ENCODE measurements around the gene RS1.

RS1 gene

DNA sequence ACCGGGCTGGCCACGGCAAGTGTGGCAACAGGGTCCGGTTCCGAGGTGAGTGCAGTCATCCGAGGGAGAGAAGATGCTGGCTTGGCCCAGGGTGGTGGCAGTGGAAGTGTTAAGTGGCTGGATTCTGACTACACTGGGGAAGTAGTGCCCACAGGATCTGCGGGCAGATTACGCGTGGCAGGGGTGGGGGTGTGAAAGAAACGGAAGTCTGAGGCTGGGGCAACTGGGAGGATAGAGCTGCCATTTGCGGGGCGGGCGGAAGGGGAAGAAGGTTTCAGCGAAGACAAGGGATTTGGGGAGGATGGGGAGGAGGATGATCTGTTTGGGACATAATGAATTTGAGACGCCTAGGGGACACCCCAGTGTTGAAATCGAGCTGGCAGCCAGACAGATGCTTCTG lies 5.3 kb downstream of the RS1 start:
- DNase-seq = no peak

DNA sequence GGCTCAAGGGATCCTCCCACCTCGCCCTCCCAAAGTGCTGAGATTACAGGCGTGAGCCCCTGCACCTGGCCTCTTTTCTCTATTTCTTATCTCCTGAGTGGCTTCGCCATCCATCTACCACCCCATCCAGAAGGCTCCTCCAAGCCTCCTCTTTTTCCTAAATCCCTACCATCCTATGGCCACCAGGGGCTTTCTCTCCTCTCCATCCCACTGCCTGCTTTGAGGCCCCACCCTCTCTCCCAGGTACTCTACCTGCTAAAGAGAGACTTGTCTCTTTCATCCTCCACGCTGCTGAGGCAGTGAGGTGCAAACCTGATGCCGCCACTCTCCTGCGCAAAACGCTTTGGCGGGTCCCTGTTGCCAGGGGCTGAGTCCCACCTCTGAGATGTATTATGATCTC lies 7.0 kb downstream of the RS1 start:
- DNase-seq = no peak

DNA sequence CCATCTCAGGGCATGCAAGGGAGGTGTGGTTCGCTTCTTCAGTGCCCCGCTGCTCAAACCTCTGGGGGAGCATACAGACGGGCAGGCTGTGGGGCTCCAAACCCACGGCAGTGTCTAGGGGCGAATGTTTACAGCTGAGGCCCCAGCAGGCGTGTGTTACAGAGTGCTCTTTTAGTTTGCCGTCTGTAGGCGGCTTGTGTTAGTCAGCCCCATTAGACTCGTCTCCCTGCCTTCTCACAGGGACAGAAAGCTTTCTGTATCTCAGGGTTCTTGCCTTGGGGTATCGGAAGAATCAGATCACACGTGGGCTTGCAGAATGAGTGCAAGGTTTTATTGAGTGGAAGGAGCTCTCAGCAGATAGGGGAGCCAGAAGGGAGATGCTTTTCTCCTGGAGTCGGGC lies 10.6 kb downstream of the RS1 start:
- no peak for DNase-seq

DNA sequence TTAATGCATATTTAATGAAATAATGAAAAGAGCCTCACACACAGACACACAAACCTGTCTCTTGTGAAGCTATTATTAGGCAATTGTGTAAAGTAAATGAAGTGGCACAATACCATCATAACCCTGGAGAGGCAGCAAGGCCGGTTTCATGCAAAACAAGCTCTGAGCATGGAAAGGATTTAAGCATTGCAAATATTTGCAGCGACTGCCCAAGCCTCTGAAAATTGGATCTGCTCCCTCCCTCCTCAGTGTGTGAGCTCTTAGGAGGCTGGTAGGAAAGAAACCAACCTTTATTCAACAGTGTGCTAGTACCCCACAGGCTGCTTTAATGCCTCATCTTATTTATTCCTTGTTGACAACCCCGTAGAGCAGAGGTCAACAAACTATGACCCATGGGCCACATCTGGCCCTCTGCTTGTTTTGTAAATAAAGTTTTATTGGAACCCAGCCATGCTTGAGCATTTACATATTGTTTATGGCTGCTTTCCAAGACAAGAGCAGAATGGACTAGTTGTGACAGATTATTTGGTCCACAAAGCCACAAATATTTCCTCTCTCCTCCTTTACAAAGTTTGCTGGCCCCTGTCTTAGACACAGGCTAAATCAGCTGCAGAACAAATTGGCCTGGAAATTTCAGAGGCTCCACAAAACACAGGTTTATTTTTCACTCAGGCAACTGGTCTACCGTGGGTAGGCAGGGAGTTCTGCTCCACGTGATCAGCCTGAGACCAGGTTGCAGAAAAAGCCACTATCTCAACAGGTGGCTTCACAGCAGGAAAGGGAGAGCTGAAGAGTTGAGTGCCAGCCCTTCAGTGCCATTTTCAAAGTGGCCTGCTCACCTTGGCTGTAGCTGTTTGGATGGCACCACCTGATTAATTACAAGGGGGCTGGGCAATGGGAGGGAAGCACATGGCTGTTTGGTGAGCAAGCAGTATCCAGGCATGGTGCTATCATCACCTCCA lies 16.8 kb downstream of the RS1 start:
- DNase-seq = no peak

DNA sequence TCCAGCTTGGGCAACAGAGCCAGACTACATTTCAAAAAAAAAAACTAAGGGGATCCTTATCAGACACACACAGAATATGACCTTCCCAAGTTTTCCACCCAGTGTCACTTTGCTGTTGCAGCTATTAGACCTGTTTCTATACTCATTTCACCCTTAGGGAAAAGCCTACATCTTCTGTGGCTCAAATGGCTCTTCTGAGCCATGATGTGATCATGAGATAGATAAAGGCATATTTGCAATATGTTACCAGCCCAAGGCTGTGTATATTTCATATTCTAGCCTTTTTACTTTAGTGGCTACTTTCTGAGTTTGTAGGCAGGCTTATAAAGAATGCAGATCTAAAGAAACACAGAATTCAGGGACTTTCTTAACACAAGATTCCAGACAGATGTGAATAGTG lies 19.3 kb downstream of the RS1 start:
- DNase-seq = no peak

DNA sequence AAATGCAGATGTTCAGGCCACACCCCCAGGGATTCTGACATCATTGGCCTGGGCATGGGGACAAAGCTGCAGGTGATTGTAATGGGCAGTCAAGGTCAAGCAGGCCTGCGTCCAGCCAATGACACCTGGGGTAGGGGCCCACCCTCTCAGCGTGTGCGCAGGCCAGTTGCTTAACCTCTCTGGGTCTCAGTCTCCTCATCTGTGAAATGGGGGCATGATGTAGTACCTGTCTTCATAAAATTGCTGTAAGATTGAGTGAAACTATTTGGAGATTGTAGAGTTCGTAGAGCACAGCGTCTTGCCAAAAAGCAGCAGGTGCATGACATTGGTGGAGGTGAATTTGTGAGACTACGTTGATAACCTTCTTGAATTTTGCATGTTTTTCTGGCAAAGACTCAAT lies 21.2 kb downstream of the RS1 start:
- DNase-seq = no peak

DNA sequence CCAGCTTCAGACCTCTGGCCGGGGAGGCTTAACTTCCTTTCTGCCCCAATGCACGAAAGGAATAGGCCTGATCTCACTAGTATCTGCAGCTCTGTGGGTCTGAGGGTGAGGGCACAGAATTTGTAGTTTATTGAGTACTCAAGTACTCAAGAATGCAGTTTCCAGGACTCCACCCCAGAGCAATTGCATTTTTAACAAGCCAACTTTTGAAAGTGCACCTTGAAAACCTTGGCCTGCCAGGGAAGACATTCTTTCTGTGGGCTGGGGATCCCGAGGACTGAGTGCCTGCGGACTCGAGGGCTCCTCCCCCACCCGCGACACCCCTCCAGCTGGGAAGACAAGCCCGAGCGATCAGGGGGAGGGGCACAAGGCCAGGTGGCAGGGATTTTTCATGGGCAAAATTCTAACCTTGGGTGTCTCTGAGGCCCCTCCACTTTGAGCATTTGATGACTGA lies 22.4 kb downstream of the RS1 start:
- DNase-seq = no peak

DNA sequence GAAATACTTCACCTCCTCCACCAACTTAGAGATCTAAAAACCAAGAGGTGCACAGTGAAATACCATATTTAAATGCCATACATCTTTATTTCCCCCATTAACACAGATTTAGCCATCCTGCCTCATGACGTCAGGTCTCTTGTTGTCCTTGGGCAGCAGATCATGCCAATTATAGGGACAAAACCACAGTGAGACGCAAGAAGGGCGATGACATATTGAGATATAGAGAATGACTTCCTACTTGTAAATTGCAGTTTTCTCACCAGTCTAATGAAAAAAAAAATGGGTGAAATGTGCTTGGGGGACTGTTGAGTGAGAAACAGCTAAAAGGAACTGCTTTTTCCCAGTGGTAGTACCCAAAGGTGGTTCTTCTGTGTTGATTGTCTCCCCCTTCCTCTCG lies 24.3 kb downstream of the RS1 start:
- DNase-seq = no peak

DNA sequence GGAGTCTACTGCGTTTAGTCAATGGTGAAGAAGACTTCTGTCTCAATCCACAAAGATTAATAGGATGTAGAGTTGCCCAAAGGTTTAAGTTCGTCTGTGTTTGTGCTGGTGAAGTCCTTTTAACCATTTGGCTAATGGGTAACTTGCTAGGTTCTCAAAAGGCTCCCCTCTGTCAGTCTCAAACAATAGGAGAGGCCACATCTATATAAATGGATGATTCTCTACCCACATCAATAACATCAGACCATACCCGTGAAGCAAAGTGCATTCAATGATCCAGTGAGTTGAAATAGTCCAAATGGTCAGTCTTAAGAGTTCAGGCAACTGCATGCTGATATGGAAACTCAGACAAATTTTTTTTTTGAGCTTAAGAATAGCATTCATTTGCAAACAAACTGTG lies 28.1 kb downstream of the RS1 start:
- no peak for DNase-seq

DNA sequence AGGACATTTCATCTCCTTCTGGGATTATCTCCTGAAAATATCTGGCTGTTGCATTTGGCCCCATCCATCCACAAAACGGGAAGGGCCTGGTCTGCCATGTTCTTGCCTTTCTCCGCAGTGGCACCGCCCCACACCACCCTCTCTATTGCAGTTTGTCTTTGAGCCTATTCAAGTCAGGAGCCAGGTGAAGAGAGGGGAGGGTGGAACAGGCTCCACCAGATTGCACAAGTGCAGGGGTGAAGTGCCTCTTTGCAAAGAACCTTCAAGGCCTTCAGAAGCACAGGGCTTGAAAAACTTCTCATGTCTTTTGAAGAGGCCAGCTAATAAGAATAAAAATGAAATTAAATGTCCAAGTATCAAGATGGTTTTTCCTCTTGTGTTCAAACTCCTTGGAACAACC lies 28.7 kb downstream of the RS1 start:
- DNase-seq = no peak

DNA sequence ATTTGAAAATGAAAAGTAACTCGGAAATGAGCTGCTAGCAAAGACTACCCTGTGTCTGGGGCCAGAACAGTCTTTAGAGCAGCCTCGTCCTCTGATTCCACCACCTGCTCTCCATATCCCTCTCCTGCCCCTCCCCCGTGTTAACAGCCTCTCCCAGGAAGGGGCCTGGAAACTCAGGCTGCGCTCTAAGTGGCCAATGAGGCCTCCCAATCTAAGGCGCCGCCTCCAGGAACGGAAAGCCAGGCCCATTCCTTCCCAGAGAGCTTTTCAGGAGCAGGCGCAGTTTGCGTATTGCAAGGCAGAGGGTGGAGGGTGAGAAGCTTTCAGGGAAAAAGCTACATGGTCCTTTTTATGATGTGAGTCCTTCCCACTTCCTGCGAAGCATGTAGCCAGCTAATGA lies 31.2 kb downstream of the RS1 start:
- no peak for DNase-seq

DNA sequence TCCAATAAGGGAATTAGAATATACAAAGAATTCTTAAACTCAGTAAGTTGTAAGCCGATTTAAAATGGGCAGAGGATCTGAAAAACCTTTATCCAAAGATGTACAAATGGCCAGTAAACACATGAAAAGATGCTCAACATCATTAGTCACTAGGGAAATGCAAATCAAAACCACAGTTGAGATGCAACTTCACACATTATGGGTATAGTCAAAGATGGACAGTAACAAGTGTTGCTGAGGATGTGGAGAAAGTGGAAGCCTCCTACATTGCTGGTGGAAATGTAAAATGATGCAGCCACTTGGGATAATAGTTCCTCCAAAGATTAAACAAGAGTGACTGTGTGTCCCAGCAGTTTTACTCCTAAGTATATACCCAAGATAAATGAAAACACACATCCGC lies 32.6 kb downstream of the RS1 start:
- no peak for DNase-seq

DNA sequence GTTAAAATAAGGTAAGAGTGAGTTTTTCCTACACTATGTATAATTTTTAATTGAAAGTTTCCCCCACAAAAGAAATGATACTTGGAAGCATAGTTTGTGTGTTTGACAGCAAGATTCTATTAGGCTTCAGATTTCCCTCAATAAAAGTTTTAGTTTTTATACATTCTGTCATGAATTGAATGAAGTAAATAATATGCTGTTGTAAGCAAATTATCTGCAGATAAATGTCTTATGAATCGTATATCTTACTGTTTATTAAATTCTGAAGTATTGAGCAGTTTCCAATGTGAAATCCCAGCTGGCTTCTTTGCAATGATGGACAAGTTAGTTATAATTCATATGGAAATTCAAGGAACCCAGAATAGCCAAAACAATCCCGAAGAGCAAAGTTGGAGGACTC lies 33.5 kb downstream of the RS1 start:
- DNase-seq = no peak

DNA sequence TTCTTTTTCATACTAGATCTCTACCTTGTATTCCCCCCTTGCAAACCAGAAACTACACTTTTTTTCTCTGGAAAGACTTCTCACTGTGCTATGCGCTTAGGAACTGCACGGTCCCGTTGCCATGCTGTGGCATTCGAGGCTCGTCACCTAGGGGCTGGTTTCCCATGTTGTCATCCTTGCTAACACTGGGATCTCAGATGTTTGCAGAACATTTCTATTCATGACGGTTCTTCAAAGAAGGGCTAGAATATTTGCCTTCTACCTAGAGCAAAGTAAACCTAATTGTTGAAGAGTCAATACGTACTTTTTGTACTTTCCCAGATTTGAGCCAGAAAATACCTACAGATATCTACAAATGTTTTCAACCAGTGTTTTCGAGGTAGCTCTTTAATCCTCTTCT lies 41.0 kb downstream of the RS1 start:
- DNase-seq = no peak

DNA sequence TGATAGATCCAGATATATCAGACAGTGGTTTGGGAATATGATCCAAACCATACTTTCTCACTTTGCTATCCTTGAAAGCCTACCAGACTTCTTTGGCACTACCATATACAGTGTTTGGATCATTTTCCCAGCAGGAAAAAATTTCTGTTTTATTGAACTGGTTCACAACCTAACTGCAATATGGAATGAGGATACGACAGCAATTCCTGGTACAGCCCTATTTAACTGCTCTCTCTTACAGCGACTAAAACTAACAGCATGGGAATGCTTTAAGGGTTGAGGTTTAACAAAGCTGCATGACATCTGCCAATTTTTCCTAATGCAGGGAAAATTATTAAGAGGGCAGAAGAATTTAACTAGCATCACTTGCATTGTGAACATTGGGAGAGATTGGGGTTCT lies 47.3 kb downstream of the RS1 start:
- DNase-seq = no peak

DNA sequence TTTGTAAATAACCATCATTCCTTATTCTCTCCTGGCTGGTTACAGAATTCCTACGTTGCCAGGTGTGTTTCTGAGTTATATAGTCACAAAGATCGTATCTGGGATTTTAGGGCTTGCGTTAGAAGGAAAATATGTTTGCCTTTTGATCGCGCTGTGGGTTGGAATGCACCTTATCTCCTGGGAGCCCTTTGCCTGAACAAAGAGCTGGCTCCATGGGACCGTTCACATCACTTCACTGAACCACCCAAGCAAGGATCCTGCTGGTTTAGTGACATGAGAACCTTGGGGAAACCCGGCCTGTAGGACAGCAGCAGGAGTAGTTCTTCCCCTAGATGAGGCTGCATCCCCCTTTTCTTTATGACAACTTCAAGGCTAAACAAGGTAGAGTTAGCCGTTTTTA lies 51.6 kb downstream of the RS1 start:
- DNase-seq = no peak

DNA sequence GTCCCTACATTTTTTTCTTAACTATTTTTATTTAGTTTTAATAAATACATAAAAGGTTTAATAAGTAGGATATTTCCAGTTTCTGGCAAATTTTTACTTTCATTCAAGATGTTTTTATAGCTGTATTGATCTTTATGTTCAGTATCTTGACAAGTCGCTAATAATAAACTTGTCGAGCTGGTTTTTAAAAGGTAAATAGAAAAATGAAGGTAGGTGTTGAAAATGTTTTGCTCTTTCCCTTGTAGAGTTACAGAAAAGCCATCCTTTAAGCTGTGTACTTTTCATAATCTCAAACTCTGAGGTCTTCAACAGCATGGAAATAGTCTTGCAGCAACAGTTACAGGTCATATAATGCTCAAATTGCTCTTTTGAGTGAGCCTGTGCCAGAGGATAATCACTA lies 52.6 kb downstream of the RS1 start:
- DNase-seq = no peak

DNA sequence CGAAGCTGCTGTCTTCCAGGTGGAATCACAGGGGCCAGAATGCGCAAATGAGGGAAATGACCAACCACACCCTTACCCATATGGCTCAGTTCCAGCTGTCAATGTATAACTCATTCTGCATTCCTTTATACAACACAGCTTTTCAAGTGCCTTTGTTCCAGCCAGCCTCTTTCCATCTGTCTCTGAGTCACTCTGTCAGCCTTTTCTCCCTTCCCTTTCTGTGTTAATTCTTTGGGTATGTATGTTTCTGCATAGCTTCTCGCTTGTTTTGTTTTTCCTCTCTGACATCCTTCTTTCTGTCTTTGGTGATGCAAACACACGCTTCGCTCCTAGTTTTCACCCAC lies 54.5 kb downstream of the RS1 start:
- DNase-seq = no peak

DNA sequence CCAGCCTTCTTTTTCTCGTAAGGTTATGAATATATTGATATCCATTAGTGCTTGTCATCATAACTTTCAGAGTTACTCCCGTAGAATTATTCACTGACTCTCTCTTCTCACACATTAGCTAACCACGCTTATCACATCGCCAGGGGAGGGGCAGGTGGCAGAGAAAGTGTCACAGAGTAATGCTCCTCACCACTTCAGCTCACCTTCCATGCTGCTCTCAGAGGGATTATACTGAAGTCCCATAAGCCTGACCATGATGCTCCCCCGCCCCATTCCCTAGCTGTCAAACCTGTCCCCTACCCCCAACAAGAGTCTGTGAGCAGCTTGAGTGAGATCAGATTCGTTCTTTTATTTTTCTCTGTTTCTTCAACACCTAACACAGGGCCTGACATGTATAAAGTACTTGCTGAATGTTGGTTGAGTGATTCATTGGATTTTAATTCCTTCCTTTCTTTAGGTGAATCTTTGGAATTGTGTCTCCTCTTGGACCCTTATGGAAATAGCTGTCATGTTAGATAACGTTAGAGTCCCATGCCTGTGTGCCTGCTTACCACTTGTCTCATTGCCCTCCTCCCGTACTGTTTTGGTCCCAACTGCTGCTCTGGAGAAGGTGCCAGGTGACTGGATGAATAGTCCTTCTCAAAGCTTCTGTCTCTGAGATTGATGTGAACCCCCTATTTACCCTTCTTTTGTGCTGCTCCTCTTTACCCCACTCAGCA lies 55.1 kb downstream of the RS1 start:
- no peak for DNase-seq

DNA sequence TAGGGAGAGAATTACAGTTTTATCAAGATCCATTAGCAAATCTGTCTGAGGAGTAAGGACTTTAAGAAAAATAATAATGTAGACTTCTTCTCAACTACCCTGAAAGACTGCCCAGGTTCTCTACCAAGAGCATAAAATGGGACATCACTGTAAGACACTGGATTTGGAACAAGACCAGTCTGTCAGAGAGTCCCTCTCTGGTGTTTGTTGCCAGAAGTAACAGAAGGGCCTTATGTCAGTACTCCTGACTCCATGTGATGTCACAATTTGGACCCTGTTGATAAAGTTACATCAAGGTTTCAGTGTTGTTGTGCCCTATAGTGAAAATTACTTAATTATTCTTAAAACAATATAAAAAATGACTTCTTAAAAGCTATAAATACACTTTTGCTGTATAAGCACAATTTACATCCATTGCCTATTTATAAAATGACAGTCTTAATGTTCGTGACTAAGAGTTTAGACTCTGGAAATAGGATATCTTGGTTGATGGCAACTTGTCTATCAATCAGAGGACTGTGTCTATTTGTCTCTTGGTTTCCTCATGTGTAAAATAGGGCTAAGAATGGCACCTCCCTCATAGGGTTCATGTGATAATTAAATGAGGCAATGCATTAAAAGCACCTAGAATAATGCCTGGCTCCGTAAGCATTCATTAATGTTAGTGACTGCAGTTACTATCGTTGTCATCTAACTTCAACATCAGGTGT lies 57.8 kb downstream of the RS1 start:
- DNase-seq = no peak

DNA sequence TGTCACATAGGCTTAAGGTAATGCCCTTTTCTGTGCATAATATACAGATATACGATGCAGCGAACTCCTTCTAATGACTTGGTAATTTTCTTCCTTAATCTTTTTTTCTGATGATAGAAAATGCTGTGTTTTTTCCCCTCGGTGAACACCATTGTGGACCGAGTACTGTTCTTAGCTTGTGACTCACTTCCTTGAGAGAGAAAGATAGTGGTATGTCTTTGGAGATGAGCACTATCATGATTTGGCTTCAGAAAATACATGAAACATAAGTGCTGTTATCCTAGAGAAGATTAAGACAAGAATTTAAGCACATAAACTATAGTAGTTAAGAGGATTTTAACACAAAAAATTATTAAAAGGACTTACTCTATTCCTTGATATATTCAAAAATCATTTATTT lies 63.9 kb downstream of the RS1 start:
- no peak for DNase-seq

DNA sequence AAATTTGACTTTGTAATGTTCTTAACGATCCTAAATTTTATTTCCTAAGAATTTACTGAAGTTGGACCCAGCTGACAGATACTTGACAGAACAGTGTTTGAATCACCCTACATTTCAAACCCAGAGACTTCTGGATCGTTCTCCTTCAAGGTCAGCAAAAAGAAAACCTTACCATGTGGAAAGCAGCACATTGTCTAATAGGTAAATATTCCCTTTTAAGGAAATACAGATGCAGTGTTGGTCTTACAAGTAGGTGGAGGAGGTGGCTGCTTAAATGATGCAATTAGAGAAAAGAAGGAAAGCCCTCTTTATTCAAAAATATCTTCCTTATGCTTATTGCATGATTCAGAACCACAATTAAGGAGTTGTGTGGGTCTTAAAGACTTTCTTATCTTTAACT lies 73.5 kb downstream of the RS1 start:
- DNase-seq = no peak

DNA sequence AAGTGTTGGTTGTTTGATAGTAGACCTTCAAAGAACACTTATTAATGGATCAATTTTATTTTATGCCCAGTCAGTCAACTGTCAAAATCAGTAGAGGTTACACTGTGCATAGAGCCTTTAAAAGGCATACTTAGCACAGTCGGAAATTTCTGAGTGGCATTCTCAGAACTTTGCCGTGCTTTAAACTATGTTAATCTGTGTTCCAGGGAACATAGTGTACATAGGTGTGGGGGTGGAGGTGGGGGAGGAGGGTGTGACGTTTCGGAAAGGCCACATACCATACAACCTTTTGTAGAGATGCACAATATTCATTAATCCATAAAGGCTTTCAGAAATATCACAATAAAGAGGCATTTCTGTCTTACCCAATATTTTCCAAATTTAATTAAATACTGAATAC lies 75.8 kb downstream of the RS1 start:
- no peak for DNase-seq

DNA sequence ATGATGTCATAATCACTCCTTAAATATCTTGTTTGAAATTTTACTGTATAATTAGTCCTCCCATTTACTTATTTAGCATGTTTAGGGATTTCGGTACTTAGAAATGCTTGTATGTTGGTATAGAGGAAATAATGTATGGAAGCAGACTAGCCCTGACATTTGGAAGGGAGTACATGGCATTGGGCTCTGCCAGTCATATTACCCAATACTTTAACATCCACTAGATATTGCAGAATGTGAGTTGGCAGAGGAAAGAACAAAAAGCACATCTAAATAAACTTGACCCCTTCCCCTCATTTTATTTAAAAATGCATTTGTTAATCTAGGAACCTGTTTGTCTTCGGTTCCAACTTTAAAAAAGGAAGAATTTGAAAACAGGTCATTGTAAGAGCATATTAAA lies 77.8 kb downstream of the RS1 start:
- DNase-seq = no peak
